Small intestine (tissue), 7 donors: ENCODE measurements around the gene PIK3C3. TPM values are rescaled to one million over a fixed set of nuclear protein-coding genes. Genes with fewer than 3 reads are reported as not detected.

Source experiments
- DNase-seq, 2 donors: peaks; one replicate each; pipeline versions ENCODE4 v3.0.0 to v3.0.0-alpha.2; 2013
- FAIRE-seq: peaks from 2 replicates; lab custom pipeline; 2012; peaks lifted over from hg19 to GRCh38; lab: Jason Lieb, UNC
- H3K27ac ChIP-seq, 3 donors: one replicate each; pipeline ENCODE4 v1.5.1; 2013; ENCODE audit warnings: low read length in 2 of 3, mild to moderate bottlenecking in 2 of 3, control low read depth in 1 of 3, inconsistent platforms in 1 of 3, low read depth in 1 of 3, moderate library complexity in 1 of 3
- H3K27me3 ChIP-seq, 3 donors: one replicate each; pipeline ENCODE4 v1.6.1; 2013; ENCODE audit warnings: low read length in 3 of 3, inconsistent platforms in 1 of 3; ENCODE audit not compliant: control insufficient read depth in 3 of 3, insufficient read depth in 3 of 3
- H3K36me3 ChIP-seq, 3 donors: one replicate each; pipeline ENCODE4 v1.6.1; 2013; ENCODE audit warnings: low read length in 3 of 3, inconsistent platforms in 1 of 3, low read depth in 1 of 3, mild to moderate bottlenecking in 1 of 3, moderate library complexity in 1 of 3; ENCODE audit not compliant: control insufficient read depth in 3 of 3, insufficient read depth in 2 of 3
- H3K4me1 ChIP-seq, 3 donors: one replicate each; pipeline ENCODE4 v1.6.1; 2013; ENCODE audit warnings: low read length in 2 of 3, inconsistent platforms in 1 of 3, low read depth in 1 of 3, mild to moderate bottlenecking in 1 of 3, moderate library complexity in 1 of 3; ENCODE audit not compliant: control insufficient read depth in 3 of 3, insufficient read depth in 2 of 3
- H3K4me3 ChIP-seq, 3 donors: one replicate each; pipeline ENCODE4 v1.5.1; 2013; ENCODE audit warnings: low read length in 3 of 3, control low read depth in 1 of 3, inconsistent platforms in 1 of 3, low read depth in 1 of 3, mild to moderate bottlenecking in 1 of 3, moderate library complexity in 1 of 3
- H3K9me3 ChIP-seq, 2 donors: one replicate each; pipeline ENCODE4 v1.6.1; 2013; ENCODE audit warnings: low read depth in 1 of 2, low read length in 1 of 2; ENCODE audit not compliant: control insufficient read depth in 2 of 2, insufficient read depth in 1 of 2
- WGBS, 3 donors: extraction: QIAGEN DNeasy Blood & Tissue Kit; methylation state at CpG; one replicate each; pipeline ENCODE4 v1.1.7; 2013; 5-methylcytosine and 5-hydroxymethylcytosine counted together
- polyA plus RNA-seq, 4 donors: library from polyadenylated mRNA; stranded (reverse) in 3 of 4; unstranded in 1 of 4; fragments of 200-250 nt in 3 of 4; fragments of 120-200 nt in 1 of 4; gene quantifications; one replicate each; pipeline versions ENCODE4 v1.2.1 to v1.2.3, GENCODE V29; 2013
- donor health status: healthy with polysubstance abuse.
- donor health status: control.
- donor health status: control.
- donor health status: Bipolar disorder and iron deficiency.
- donor health status: healthy.

Gene PIK3C3
- polyA plus RNA-seq, 4 donors, result 17.0 to 42.0 (median 20.9) TPM

DNA sequence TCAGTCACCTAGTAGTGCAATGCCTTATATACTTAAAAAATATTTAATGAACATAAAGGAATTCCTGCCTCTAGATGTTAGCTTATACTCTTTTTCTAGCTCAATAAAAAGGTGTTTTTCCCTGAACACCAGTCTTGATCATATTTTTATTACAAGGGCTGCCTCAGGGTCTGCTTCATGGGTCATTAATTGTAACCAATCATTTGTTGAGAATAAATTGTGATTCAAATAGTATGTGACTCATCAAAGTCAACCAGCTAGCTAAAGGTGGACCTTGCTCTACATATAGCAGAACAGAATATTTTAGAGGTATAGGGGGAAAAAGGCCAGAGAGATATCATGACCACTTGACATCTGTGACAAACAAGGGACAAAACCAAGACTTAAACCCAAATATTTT is 114.0 kb downstream of the PIK3C3 start:
- FAIRE-seq, result no peak
- H3K36me3 ChIP-seq, result peaks cover 5 to 10% (median 6%) of the 10 kb centered on the region in 3 donors
- no peaks in the 10 kb centered on the region for H3K9me3 ChIP-seq
- H3K4me3 ChIP-seq, result no peak overlapping the region
- no peaks in the 10 kb centered on the region for H3K27me3 ChIP-seq
- no peak overlapping the region for H3K27ac ChIP-seq
- peaks cover 0 to 2% (median 0%) of the 10 kb centered on the region in 3 donors for H3K4me1 ChIP-seq
- no peak for DNase-seq

DNA sequence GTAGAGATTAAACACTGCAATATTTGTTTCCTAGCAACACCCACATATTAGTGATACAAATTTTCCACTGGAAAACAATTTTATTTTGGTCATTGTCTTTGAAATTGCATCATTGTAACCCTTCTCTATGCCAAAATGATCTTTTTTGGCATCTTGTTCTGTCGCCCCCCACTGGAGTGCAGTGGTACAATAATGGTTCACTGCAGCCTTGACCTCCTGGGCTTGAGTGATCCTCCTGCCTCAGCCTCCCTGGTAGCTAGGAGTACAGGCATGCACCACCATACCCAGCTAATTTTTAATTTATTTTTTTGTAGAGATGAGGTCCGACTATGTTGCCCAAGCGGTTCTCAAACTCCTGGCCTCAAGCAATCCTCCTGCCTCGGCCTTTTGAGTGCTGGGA is 117.4 kb downstream of the PIK3C3 start:
- Histone ChIP-seq H3K4me3 (no peak overlapping the region), H3K27ac (no peak overlapping the region), H3K9me3 (no peaks in the 10 kb centered on the region), H3K27me3 (no peaks in the 10 kb centered on the region), H3K4me1 (peaks cover 0 to 2% (median 0%) of the 10 kb centered on the region in 3 donors), H3K36me3 (peaks cover 3 to 6% (median 5%) of the 10 kb centered on the region in 3 donors)
- FAIRE-seq, result no peak
- 97 to 100% (median 99%) methylated on average over 4 of the region's 4 CpGs for WGBS, 3 donors
- DNase-seq, result no peak

DNA sequence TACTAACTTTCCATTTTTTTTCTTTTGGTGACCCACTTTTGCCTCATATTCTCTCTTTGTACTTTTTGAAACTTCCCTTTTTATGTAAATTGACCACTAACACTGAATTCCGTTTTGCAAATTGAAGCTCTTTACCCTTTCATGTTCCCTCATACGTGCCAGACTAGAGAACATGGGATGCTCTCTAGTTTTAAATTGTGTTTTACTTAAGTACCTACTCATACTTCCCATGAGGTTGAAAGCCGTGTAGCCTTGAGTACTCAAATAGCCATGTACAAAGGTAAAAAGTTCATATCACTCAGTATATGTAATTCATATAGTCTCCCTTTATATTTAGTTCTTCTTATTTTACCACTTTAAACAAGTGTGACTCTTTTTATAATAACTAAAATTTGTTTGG is 119.7 kb downstream of the PIK3C3 start:
- no peak overlapping the region for H3K27ac ChIP-seq
- H3K9me3 ChIP-seq, result no peaks in the 10 kb centered on the region
- no peaks in the 10 kb centered on the region for H3K4me1 ChIP-seq
- WGBS, 3 donors, result 84 to 92% (median 88%) methylated on average over 3 of the region's 3 CpGs
- FAIRE-seq (no peak), DNase-seq (no peak)
- H3K4me3 ChIP-seq, result no peak overlapping the region
- no peaks in the 10 kb centered on the region for H3K27me3 ChIP-seq
- H3K36me3 ChIP-seq, result peaks cover 5 to 6% (median 5%) of the 10 kb centered on the region in 3 donors

DNA sequence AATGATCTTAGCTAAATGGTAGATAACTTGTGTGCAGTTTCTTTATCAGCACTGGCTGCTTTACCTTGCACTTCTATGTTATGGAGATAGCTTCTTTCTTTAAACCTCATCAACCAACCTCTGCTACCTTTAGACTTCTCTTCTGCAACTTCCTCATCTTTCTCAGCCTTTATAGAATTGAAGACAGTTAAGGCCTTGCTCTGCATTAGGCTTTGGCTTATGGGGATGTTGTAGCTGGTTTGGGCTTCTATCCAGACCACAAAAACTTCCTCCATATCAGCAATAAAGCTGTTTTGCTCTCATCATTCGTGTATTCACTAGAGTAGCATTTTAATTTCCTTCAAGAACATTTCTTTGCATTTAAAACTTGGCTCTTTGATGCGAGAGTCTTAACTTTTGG is 123.7 kb downstream of the PIK3C3 start:
- no peak overlapping the region for H3K4me3 ChIP-seq
- WGBS, 3 donors, result 66 to 82% (median 76%) methylated on average over 2 of the region's 2 CpGs
- peaks cover 2 to 6% (median 3%) of the 10 kb centered on the region in 3 donors for H3K36me3 ChIP-seq
- no peaks in the 10 kb centered on the region for H3K27me3 ChIP-seq
- H3K4me1 ChIP-seq, result no peaks in the 10 kb centered on the region
- FAIRE-seq (no peak), DNase-seq (no peak)
- H3K27ac ChIP-seq, result no peak overlapping the region
- H3K9me3 ChIP-seq, result no peaks in the 10 kb centered on the region

DNA sequence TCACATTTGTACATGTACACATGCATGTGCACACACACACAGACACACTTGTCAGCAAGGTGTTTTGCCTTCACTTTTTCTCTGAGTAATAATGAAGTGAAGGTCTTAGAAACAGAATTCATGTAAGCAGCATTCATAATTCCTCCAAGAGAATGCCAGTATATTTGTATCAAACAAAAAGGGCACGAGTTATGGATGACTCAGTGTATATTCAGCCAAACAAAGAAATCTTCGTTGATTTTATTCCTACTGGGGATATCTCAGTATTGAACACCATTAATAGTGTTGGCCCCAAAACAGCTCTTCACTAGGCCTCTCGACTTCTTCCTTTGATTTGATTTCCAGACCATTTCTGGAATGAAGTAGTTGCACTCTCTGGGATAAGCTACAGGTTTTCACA is 125.3 kb downstream of the PIK3C3 start:
- DNase-seq (no peak), FAIRE-seq (no peak)
- H3K4me3 ChIP-seq, result no peak overlapping the region
- H3K4me1 ChIP-seq, result no peaks in the 10 kb centered on the region
- H3K36me3 ChIP-seq, result peaks cover 3 to 6% (median 5%) of the 10 kb centered on the region in 3 donors
- H3K27ac ChIP-seq, result no peak overlapping the region
- no peaks in the 10 kb centered on the region for H3K27me3 ChIP-seq
- WGBS, 3 donors, result 86 to 90% (median 87%) methylated on average over 3 of the region's 3 CpGs
- no peaks in the 10 kb centered on the region for H3K9me3 ChIP-seq

DNA sequence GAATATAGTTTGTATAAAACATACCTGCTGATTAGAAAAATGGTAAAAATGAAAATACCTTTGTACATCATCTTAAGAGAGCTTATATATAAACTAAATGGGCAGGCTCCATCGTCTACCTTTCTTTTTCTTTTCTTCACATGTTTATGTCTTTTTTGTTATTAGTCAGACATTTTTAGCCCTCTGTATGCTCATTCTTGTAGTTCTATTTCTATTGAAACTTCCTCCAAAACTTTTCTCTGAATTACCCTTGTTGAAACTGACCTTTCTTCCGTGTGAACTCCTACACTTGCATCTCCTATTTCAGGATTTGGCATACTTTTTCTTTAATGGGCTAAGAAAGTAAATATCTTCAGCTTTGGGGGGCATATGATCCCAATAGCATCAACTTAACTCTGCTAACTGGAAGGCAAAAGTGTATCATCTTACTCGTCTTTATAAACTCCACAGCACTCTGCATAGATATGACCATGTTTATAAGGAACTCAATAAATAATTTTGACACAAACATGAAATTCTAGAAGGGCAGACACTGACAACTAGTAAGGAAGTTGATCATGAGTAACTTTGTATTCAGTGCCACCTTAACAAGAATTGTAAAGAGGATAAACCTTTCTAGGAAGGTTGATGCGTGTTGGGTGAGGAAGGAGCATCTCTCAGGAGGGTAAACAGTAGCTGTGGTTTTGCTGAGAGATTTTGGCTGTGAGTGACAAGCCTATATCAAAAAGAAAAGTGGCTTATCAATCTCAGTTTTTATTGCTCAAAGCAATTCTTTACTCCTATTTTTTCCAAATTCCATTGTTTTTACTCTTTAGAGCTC is 127.6 kb downstream of the PIK3C3 start:
- FAIRE-seq, result no peak
- DNase-seq, result no peak
- no peak overlapping the region for H3K27ac ChIP-seq
- peaks cover 2 to 5% (median 3%) of the 10 kb centered on the region in 3 donors for H3K36me3 ChIP-seq
- no peaks in the 10 kb centered on the region for H3K4me1 ChIP-seq
- no peaks in the 10 kb centered on the region for H3K9me3 ChIP-seq
- H3K27me3 ChIP-seq, result no peaks in the 10 kb centered on the region
- H3K4me3 ChIP-seq, result no peak overlapping the region
- 80 to 92% (median 84%) methylated on average over 4 of the region's 4 CpGs for WGBS, 3 donors

DNA sequence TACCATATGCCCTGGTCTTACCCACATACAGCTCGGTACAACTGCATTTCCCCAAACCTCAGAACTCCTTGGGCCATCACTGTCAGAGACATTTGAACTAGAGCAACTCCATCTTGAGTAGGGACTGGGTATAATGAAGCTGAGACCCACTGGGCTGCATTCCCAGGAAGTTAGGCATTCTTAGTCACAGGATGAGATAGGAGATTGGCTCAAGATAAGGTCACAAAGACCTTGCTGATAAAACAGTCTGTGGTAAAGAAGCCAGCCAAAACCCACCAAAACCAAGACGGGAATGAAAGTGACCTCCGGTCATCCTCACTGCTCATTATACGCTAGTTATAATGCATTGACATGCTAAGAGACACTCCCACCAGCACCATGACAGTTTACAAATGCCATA is 131.3 kb downstream of the PIK3C3 start:
- Histone ChIP-seq H3K27ac (no peak overlapping the region), H3K27me3 (no peaks in the 10 kb centered on the region), H3K9me3 (no peaks in the 10 kb centered on the region), H3K4me3 (no peak overlapping the region), H3K4me1 (no peaks in the 10 kb centered on the region), H3K36me3 (peaks cover 0 to 5% (median 0%) of the 10 kb centered on the region in 3 donors)
- 85 to 92% (median 89%) methylated on average over 4 of the region's 4 CpGs for WGBS, 3 donors
- DNase-seq (no peak), FAIRE-seq (no peak)

DNA sequence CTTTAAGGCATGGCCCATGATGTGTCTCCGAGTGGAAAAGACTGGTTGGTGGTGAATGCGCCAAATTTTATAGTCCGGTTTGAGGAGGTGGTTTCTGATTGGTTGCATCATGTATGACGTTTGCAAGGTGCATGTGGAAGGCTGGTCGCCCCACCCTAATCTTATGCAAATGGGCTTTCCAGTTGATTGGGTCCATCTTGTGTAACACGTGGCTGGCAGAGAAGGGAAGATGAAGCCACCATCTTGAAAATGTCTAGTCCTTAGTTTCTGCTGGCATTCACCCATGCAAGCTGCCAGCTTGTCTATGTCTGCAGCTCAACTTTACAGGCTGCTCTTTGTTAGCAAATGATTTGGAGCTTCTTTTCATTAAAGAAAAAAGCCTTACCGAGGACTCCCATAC is 132.2 kb downstream of the PIK3C3 start:
- Histone ChIP-seq H3K27ac (no peak overlapping the region), H3K27me3 (no peaks in the 10 kb centered on the region), H3K9me3 (no peaks in the 10 kb centered on the region), H3K36me3 (peaks cover 0 to 4% (median 0%) of the 10 kb centered on the region in 3 donors), H3K4me1 (no peaks in the 10 kb centered on the region), H3K4me3 (no peak overlapping the region)
- FAIRE-seq (no peak), DNase-seq (no peak)
- WGBS, 3 donors, result 82 to 91% (median 89%) methylated on average over 7 of the region's 7 CpGs
